Measurements from ENCODE around the gene BACE1-AS. TPM values are rescaled to one million over a fixed set of nuclear protein-coding genes. Genes with fewer than 3 reads are reported as not detected.

The BACE1-AS gene
- total and polyA plus RNA-seq, 2 of the 8 experiments (the other 6 are each of a cell fraction or from before 2014, with no cell fraction given): 14.9 to 17.4 TPM

GRCh38 chr11:117251506-117251905 is 39.6 kb upstream of the BACE1-AS start (continued):
- TF ChIP-seq CHD7 (IDR thresholded peaks at IDR 0.05; ENCODE audit: insufficient replicate concordance, low read length): no peak
- TF ChIP-seq POU5F1 (IDR thresholded peaks at IDR 0.05; ENCODE audit: low read depth, low read length): no peak
- TF ChIP-seq CREB1 (IDR thresholded peaks at IDR 0.05): no peak
- TF ChIP-seq CTCF (IDR thresholded peaks at IDR 0.05; ENCODE audit: control extremely low read depth in 1 of 3, insufficient read depth in 1 of 3, low read depth in 1 of 3, low read length in 3 of 3): no peak
- no peak for TF ChIP-seq SP4 (IDR thresholded peaks at IDR 0.05; ENCODE audit: low read length)
- TF ChIP-seq ASH2L (IDR thresholded peaks at IDR 0.05; ENCODE audit: low read length): no peak
- no peak for TF ChIP-seq TCF12 (IDR thresholded peaks at IDR 0.05; ENCODE audit: low read depth, low read length)
- no peak for TF ChIP-seq BRCA1 (IDR thresholded peaks at IDR 0.05; ENCODE audit: low read depth, low read length)
- TF ChIP-seq SIRT6 (IDR thresholded peaks at IDR 0.05; ENCODE audit: low read length): no peak
- TF ChIP-seq MAX (IDR thresholded peaks at IDR 0.05): no peak
